Osteocyte (in vitro differentiated cells): ENCODE results near the gene IL1RL2. TPM values are rescaled to one million over a fixed set of nuclear protein-coding genes. Genes with fewer than 3 reads are reported as not detected.
A peak's percentile ranks its signal among the peaks of the same experiment; 100 is the strongest.

Experiments
- DNase-seq: peaks from one replicate; pipeline ENCODE4 v3.0.0; 2021; ENCODE audit warnings: mixed read lengths; ENCODE audit not compliant: unreplicated experiment; ENCODE audit errors: extremely low spot score
- H3K27ac Mint-ChIP-seq: one replicate; pipeline ENCODE4 v1.8.0; 2021; ENCODE audit warnings: mild to moderate bottlenecking, mixed read lengths; ENCODE audit not compliant: unreplicated experiment
- H3K27me3 Mint-ChIP-seq: one replicate; pipeline ENCODE4 v1.8.0; 2021; ENCODE audit warnings: mixed read lengths; ENCODE audit not compliant: unreplicated experiment
- H3K36me3 Mint-ChIP-seq: one replicate; pipeline ENCODE4 v1.8.0; 2021; ENCODE audit warnings: mixed read lengths; ENCODE audit not compliant: unreplicated experiment
- H3K4me1 Mint-ChIP-seq: one replicate; pipeline ENCODE4 v1.8.0; 2021; ENCODE audit warnings: mixed read lengths; ENCODE audit not compliant: unreplicated experiment
- H3K4me3 Mint-ChIP-seq: one replicate; pipeline ENCODE4 v1.8.0; 2021; ENCODE audit warnings: mild to moderate bottlenecking, moderate library complexity, mixed read lengths; ENCODE audit not compliant: unreplicated experiment
- H3K9me3 Mint-ChIP-seq: one replicate; pipeline ENCODE4 v1.8.0; 2021; ENCODE audit warnings: mixed read lengths; ENCODE audit not compliant: unreplicated experiment
- long read RNA-seq: library from polyadenylated mRNA; unstranded; transcript quantifications from one replicate; pipeline ENCODE4 v2.0.0, GENCODE V29; 2021
- total RNA-seq: library from RNA; stranded (reverse); gene quantifications from 2 replicates; pipeline ENCODE4 v1.2.1, GENCODE V29; 2021
- TF ChIP-seq, protein P1 (sequence below): fragments of 200-600 bp; sonication (generic); IDR thresholded peaks from 2 replicates; pipeline ENCODE4 v1.5.0; 2021; ENCODE audit warnings: antibody characterized with exemption, mild to moderate bottlenecking, moderate library complexity

The IL1RL2 gene
- total RNA-seq = 0.21 TPM in 1 of 2 replicates, not detected in the other
- long read RNA-seq = 0 reads

DNA sequence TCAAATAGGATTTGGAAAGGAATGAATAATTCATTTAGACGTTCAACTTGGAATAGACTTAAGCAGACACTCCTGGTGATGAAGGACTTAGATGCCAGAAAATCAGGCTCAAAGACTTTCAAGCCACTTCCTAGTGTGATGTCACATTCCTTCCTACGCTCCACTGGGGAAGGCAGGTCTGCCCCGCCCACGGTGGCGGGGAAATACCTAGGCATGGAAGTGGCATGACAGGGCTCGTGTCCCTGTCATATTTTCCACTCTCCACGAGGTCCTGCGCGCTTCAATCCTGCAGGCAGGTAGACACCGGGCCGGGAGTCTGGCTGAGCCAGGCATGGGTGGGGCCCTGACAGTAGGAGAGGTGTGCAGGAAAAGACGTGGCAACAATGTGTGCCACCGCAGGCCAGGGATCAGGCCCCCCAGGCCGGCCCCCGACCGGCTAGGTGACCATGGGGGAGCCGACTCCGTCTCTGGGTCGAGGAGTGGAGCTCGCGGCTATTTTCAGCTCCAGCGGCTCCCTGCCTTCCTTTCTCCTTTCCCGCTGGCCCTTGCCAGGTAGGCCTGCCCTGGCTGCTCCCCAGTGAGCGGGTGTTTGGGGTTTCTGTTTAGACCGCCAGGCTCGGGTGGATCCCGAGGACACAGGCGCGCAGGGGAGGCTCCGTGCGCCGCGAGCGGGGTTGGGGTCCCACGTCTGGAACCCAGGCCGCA is at the start of gene IL1RL2:
TSS of gene IL1RL2 (plus strand) at position 233 of the 705 bp plus-strand sequence. CDS start 845 bp downstream, outside the sequence.
- Mint-ChIP-seq H3K27ac (no peak within 1 kb of the TSS), H3K4me3 (peak within 1 kb of the TSS; percentile 78), H3K27me3 (peaks cover 2% of the 10 kb centered on the region), H3K4me1 (peaks cover 10% of the 10 kb centered on the region), H3K36me3 (peaks cover 2% of the 10 kb centered on the region), H3K9me3 (no peaks in the 10 kb centered on the region)
- no peak for DNase-seq
- TF ChIP-seq, protein P1, sequence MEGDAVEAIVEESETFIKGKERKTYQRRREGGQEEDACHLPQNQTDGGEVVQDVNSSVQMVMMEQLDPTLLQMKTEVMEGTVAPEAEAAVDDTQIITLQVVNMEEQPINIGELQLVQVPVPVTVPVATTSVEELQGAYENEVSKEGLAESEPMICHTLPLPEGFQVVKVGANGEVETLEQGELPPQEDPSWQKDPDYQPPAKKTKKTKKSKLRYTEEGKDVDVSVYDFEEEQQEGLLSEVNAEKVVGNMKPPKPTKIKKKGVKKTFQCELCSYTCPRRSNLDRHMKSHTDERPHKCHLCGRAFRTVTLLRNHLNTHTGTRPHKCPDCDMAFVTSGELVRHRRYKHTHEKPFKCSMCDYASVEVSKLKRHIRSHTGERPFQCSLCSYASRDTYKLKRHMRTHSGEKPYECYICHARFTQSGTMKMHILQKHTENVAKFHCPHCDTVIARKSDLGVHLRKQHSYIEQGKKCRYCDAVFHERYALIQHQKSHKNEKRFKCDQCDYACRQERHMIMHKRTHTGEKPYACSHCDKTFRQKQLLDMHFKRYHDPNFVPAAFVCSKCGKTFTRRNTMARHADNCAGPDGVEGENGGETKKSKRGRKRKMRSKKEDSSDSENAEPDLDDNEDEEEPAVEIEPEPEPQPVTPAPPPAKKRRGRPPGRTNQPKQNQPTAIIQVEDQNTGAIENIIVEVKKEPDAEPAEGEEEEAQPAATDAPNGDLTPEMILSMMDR = no peak

DNA sequence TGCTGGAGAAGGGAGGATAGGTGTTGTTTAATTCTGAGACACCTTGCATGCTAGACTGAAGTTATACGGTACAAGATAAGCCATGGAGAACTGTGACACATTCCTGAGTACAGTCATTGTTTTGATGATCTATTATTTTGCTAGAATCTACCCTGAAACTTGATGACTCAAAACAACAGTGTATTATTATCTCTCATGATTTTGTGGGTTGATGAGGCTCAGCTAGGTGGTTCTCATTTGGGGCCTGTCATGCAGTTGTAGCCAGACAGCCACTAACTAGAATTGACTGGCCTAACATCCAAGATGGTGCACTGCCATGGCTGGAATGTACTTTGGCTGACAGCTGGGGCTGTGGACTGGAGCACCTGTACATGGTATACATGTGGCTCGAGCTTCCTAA is 49.7 kb upstream of the IL1RL2 start:
- TF ChIP-seq, protein P1 = no peak
- peaks cover 34% of the 10 kb centered on the region for H3K4me1 Mint-ChIP-seq
- H3K9me3 Mint-ChIP-seq = peaks cover 9% of the 10 kb centered on the region

DNA sequence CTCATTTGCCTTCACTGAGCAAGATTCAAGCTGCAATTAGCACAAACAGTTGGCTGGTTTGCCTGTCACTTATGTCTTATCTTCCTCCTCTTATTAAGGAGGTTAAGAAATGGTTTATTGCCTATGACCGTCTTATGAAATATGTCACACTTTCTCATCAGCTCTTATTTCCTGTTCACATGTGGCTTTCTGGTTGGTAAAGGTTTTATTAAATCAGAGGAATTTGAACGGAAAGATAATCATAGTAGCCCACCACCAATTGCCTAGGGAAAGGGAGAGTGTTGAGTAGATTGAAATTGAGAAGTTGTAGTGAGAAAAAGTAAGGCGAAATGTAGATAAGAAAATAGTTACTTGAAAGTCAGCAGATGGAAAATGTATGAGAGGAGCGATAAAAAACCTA is 48.5 kb upstream of the IL1RL2 start:
- TF ChIP-seq, protein P1 = no peak
- DNase-seq = no peak
- Mint-ChIP-seq H3K4me1 (peaks cover 41% of the 10 kb centered on the region), H3K27ac (peak overlapping the region; percentile 9), H3K9me3 (peaks cover 5% of the 10 kb centered on the region), H3K27me3 (no peaks in the 10 kb centered on the region), H3K4me3 (no peak overlapping the region), H3K36me3 (no peaks in the 10 kb centered on the region)

More for the DNA sequence above, 49.7 kb upstream of the IL1RL2 start:
- peaks cover 2% of the 10 kb centered on the region for H3K36me3 Mint-ChIP-seq
- H3K27ac Mint-ChIP-seq = no peak overlapping the region
- DNase-seq = peak; percentile 19
- H3K27me3 Mint-ChIP-seq = no peaks in the 10 kb centered on the region
- no peak overlapping the region for H3K4me3 Mint-ChIP-seq

DNA sequence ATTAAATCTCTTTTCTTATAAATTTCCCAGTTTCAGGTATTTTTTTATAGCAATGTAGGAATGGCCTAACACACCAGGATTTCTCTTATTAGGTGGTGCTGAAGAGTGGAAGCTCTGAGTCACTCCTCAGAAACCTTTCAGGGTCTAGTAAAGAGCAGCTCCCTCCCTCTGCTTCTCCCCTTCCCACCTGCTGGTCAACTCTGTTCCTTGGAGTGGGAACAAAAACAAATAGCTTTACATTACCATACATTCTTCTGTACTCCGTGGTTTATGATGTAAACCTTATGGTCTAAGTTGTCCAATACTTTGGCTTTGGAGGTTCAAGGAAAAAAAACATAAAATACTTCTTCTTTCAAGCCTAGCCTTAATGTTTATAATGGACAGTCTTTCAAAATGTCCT is 47.0 kb upstream of the IL1RL2 start:
- DNase-seq = no peak
- Mint-ChIP-seq H3K27me3 (no peaks in the 10 kb centered on the region), H3K4me3 (no peak overlapping the region), H3K4me1 (peaks cover 56% of the 10 kb centered on the region), H3K9me3 (peaks cover 5% of the 10 kb centered on the region), H3K27ac (peak overlapping the region; percentile 90), H3K36me3 (peaks cover 4% of the 10 kb centered on the region)
- TF ChIP-seq, protein P1 = no peak

DNA sequence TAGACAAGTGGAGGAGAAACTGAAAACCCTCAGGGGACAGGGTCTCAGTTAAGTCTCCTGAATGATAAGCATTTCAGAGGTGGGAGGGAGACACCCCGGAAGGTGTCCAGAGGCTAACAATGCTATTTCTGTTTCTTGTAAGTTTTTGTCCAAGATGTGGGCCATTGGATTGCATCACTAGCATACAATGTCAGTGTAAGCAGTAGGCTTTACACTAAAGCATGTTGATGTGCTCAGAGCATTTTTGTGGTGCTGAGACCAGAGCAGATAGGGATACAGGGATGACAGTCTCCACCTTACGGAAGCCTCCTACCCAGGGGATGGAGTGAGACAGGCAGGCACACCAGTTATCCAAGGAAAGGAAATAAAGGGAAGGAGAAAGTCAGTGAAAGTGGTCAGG is 46.4 kb upstream of the IL1RL2 start:
- H3K4me1 Mint-ChIP-seq = peaks cover 60% of the 10 kb centered on the region
- H3K27me3 Mint-ChIP-seq = no peaks in the 10 kb centered on the region
- H3K27ac Mint-ChIP-seq = peak overlapping the region; percentile 90
- DNase-seq = no peak
- H3K9me3 Mint-ChIP-seq = peaks cover 5% of the 10 kb centered on the region
- TF ChIP-seq, protein P1 = no peak
- peaks cover 9% of the 10 kb centered on the region for H3K36me3 Mint-ChIP-seq
- H3K4me3 Mint-ChIP-seq = no peak overlapping the region
